Measurements from ENCODE around the gene SND1.

The SND1 gene

GRCh38 chr7:127760436-127761031 lies 108.5 kb downstream of the SND1 start:
- Histone ChIP-seq H3K4me1 (ENCODE audit: control insufficient read depth, low read length) (no peaks in the 10 kb centered on the region), H3K27me3 (ENCODE audit: control insufficient read depth, low read length) (no peaks in the 10 kb centered on the region), H3K9me2 (replicated peaks; ENCODE audit: control insufficient read depth, low read length) (no peaks in the 10 kb centered on the region), H3K4me2 (ENCODE audit: low read length) (no peak overlapping the region), H3F3A (ENCODE audit: control insufficient read depth, insufficient read depth) (no peaks in the 10 kb centered on the region), H4K20me1 (ENCODE audit: control insufficient read depth, insufficient read depth, low read depth, low read length) (peaks cover 10% of the 10 kb centered on the region), H3K36me3 (ENCODE audit: control insufficient read depth, low read length) (peaks cover 17% of the 10 kb centered on the region), H3K4me3 (ENCODE audit: low read length) (no peak overlapping the region), H3K27ac (ENCODE audit: low read depth, low read length) (no peak overlapping the region), H3K9me3 (ENCODE audit: control insufficient read depth, insufficient read depth, low read length) (no peaks in the 10 kb centered on the region), H3K79me2 (ENCODE audit: control insufficient read depth, low read length) (peaks cover 79% of the 10 kb centered on the region)
- TF ChIP-seq CTCF (IDR thresholded peaks at IDR 0.05; ENCODE audit: low read depth, low read length, poor library complexity, severe bottlenecking) (no peak), EZH2phosphoT487 (IDR thresholded peaks at IDR 0.05; ENCODE audit: borderline replicate concordance, low read length) (no peak)

DNA sequence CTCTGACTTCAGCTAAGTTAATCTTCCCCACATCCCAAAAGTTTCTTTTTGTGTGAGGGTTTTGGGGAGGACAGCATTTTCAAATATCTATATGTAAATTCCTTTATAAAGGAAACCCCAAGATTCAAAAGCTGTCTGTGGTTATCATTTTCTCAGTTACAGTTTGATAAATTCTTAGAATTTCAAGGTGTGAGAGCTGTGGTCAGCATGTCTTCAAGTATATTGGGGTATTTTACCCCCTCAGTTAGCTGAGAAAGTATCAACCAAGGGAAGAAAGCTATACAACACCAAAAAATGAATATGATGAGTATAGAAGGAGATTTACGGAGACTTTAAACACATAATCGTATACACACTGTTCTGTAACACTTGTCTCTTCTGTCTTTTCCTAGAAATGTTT lies 109.2 kb downstream of the SND1 start:
- Histone ChIP-seq H3K36me3 (ENCODE audit: control insufficient read depth, low read length) (peaks cover 22% of the 10 kb centered on the region), H4K20me1 (ENCODE audit: control insufficient read depth, insufficient read depth, low read depth, low read length) (peaks cover 10% of the 10 kb centered on the region), H3F3A (ENCODE audit: control insufficient read depth, insufficient read depth) (no peaks in the 10 kb centered on the region), H3K4me1 (ENCODE audit: control insufficient read depth, low read length) (no peaks in the 10 kb centered on the region), H3K4me2 (ENCODE audit: low read length) (no peak overlapping the region), H3K27ac (ENCODE audit: low read depth, low read length) (no peak overlapping the region), H3K9me2 (replicated peaks; ENCODE audit: control insufficient read depth, low read length) (no peaks in the 10 kb centered on the region), H3K9me3 (ENCODE audit: control insufficient read depth, insufficient read depth, low read length) (no peaks in the 10 kb centered on the region), H3K4me3 (ENCODE audit: low read length) (no peak overlapping the region), H3K27me3 (ENCODE audit: control insufficient read depth, low read length) (no peaks in the 10 kb centered on the region), H3K79me2 (ENCODE audit: control insufficient read depth, low read length) (peaks cover 78% of the 10 kb centered on the region)
- no peak for TF ChIP-seq CTCF (IDR thresholded peaks at IDR 0.05; ENCODE audit: low read depth, low read length, poor library complexity, severe bottlenecking)
- TF ChIP-seq EZH2phosphoT487 (IDR thresholded peaks at IDR 0.05; ENCODE audit: borderline replicate concordance, low read length), result no peak

DNA sequence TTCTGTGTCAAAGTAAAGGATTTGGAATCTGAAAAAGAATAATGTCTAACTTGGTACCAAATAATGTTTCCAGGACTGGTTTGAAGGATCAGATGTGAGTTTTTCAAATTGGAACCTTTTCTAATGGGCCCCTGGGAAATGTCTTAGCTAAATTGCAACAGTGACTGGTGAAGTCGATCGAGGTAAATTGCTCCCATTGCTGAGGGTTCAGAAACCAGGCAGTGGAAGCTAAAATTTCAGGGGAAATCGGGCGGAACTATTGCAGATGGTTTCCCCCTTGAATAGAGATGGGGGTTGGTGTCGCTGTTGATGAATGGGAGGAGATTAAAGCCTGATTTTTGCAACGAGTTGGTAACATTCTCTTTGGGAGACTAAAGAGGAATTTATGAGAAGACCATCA lies 112.7 kb downstream of the SND1 start:
- Histone ChIP-seq H3K9me2 (replicated peaks; ENCODE audit: control insufficient read depth, low read length) (no peaks in the 10 kb centered on the region), H3K4me2 (ENCODE audit: low read length) (no peak overlapping the region), H3K79me2 (ENCODE audit: control insufficient read depth, low read length) (peaks cover 75% of the 10 kb centered on the region), H3F3A (ENCODE audit: control insufficient read depth, insufficient read depth) (no peaks in the 10 kb centered on the region), H3K4me3 (ENCODE audit: low read length) (no peak overlapping the region), H3K9me3 (ENCODE audit: control insufficient read depth, insufficient read depth, low read length) (no peaks in the 10 kb centered on the region), H3K27me3 (ENCODE audit: control insufficient read depth, low read length) (no peaks in the 10 kb centered on the region), H3K4me1 (ENCODE audit: control insufficient read depth, low read length) (no peaks in the 10 kb centered on the region), H4K20me1 (ENCODE audit: control insufficient read depth, insufficient read depth, low read depth, low read length) (peaks cover 4% of the 10 kb centered on the region; the same call in 1 of the 2 replicates), H3K27ac (ENCODE audit: low read depth, low read length) (no peak overlapping the region), H3K36me3 (ENCODE audit: control insufficient read depth, low read length) (peaks cover 13% of the 10 kb centered on the region)
- no peak for TF ChIP-seq CTCF (IDR thresholded peaks at IDR 0.05; ENCODE audit: low read depth, low read length, poor library complexity, severe bottlenecking)
- TF ChIP-seq EZH2phosphoT487 (IDR thresholded peaks at IDR 0.05; ENCODE audit: borderline replicate concordance, low read length), result no peak
